Activated CD4-positive, alpha-beta T cell treated with anti-CD3 and anti-CD28 coated beads, Interleukin-2, amount 50 U/mL, for 24 hours (primary cell): ENCODE measurements around the gene MICB.
"Not testable (repeated sequence)": the region's sequence is repeated elsewhere in the genome, so short reads cannot be mapped to it uniquely, and the experiment has no call there.

Experiments used
- DNase-seq, 2 donors: peaks; one replicate each; pipeline ENCODE4 v3.0.0-alpha.2; 2020; ENCODE audit warnings: low read depth in 1 of 2, low spot score in 1 of 2

Gene MICB

GRCh38 chr6:31473780-31474761 lies 23.9 kb upstream of the MICB start:
- DNase-seq, result no peak

- DNase-seq, result no peak
These were observed 23.1 kb upstream of the MICB start for GRCh38 chr6:31474871-31475286.

GRCh38 chr6:31476515-31477139 lies 21.3 kb upstream of the MICB start:
- no peak for DNase-seq

- DNase-seq, result no peak
These were observed 20.4 kb upstream of the MICB start for GRCh38 chr6:31477521-31477920.

GRCh38 chr6:31478186-31478950 lies 19.6 kb upstream of the MICB start:
- no peak for DNase-seq

- DNase-seq, result no peak
These were observed 18.6 kb upstream of the MICB start for GRCh38 chr6:31479151-31479932.

- no peak for DNase-seq
These were observed 17.9 kb upstream of the MICB start for GRCh38 chr6:31479933-31480535.

GRCh38 chr6:31480574-31480973 lies 17.4 kb upstream of the MICB start:
- DNase-seq, result no peak

- DNase-seq, result no peak
These were observed 14.6 kb upstream of the MICB start for GRCh38 chr6:31483392-31483791.

- DNase-seq, result no peak
These were observed 12.9 kb upstream of the MICB start for GRCh38 chr6:31485055-31485454.

- DNase-seq, result not testable (repeated sequence)
These were observed 11.7 kb upstream of the MICB start for GRCh38 chr6:31486065-31486837.

- not testable (repeated sequence) for DNase-seq
These were observed 10.3 kb upstream of the MICB start for GRCh38 chr6:31487674-31488073.

- no peak for DNase-seq
These were observed 8.9 kb upstream of the MICB start for GRCh38 chr6:31489086-31489485.

- DNase-seq, result no peak
These were observed 7.7 kb upstream of the MICB start for GRCh38 chr6:31490115-31490873.

- not testable (repeated sequence) for DNase-seq
These were observed 4.4 kb upstream of the MICB start for GRCh38 chr6:31493550-31493874.

GRCh38 chr6:31493875-31494694 lies 3.9 kb upstream of the MICB start:
- DNase-seq, result peak; percentile 57 to 62

- DNase-seq, result no peak
These were observed 2.4 kb upstream of the MICB start for GRCh38 chr6:31495580-31495979.

- not testable (repeated sequence) for DNase-seq
These were observed 1.1 kb upstream of the MICB start for GRCh38 chr6:31496826-31497225.
